Breast epithelium (tissue), 3 donors: ENCODE measurements around the gene DACH1.

Source experiments
- POLR2AphosphoS5 ChIP-seq, 3 donors: sonication (generic); formaldehyde crosslinking; IDR thresholded peaks; one replicate each; pipeline ENCODE4 v1.6.1; 2017; ENCODE audit warnings: antibody characterized with exemption in 3 of 3
- TF ChIP-seq, protein P1 (sequence below), 3 donors: fragments of 450-650 bp; IDR thresholded peaks; one replicate each; pipeline ENCODE4 v1.5.1; 2016 to 2017; ENCODE audit warnings: antibody characterized with exemption in 3 of 3, mild to moderate bottlenecking in 3 of 3, moderate library complexity in 3 of 3

DNA sequence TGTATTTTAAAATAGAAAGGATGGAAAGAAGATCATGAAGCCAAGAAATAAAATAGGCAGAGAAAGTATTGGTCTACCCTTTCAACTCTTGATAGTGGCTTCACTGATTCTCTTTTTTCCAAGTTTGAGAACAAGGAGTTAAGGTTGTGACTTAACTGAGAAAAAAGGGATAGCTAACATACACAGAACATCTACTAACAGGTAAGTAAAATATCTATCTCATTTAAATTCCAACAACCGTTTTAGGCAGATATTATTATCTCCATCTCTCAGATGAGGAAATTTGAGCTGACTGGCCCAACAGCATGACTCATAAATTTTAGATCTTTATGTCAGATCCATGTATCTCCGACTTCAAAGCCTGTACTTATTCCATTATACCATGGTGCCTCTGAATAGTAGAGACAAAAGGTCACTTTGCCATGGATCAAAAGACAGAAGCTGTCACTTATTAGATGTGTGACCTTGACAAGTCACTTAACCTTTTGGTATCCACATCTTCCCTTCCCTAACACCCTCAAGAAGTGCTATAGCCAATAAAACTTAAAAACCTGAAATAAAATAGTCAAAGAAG lies 152.1 kb downstream of the DACH1 start:
- TF ChIP-seq, protein P1, sequence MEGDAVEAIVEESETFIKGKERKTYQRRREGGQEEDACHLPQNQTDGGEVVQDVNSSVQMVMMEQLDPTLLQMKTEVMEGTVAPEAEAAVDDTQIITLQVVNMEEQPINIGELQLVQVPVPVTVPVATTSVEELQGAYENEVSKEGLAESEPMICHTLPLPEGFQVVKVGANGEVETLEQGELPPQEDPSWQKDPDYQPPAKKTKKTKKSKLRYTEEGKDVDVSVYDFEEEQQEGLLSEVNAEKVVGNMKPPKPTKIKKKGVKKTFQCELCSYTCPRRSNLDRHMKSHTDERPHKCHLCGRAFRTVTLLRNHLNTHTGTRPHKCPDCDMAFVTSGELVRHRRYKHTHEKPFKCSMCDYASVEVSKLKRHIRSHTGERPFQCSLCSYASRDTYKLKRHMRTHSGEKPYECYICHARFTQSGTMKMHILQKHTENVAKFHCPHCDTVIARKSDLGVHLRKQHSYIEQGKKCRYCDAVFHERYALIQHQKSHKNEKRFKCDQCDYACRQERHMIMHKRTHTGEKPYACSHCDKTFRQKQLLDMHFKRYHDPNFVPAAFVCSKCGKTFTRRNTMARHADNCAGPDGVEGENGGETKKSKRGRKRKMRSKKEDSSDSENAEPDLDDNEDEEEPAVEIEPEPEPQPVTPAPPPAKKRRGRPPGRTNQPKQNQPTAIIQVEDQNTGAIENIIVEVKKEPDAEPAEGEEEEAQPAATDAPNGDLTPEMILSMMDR (IDR thresholded peaks at IDR 0.05): no peak
- TF ChIP-seq POLR2AphosphoS5 (IDR thresholded peaks at IDR 0.05): no peak
